WI38 (cell line): ENCODE data around the gene CRTAC1.

Source experiments
- H3K4me3 ChIP-seq: 2 replicates; pipeline ENCODE4 v1.5.1; 2011; ENCODE audit warnings: low read depth, mild to moderate bottlenecking, control low read depth, low read length
- CTCF ChIP-seq: IDR thresholded peaks from 2 replicates; pipeline ENCODE4 v1.5.1; 2012; ENCODE audit warnings: low read depth, mild to moderate bottlenecking, control low read depth, low read length

Gene CRTAC1

GRCh38 chr10:97818572-97818971, 211.8 kb downstream of the CRTAC1 start:
- no peak for TF ChIP-seq CTCF
- H3K4me3 ChIP-seq = no peak overlapping the region

- no peak for TF ChIP-seq CTCF
- H3K4me3 ChIP-seq = no peak overlapping the region
These were observed 213.8 kb downstream of the CRTAC1 start for GRCh38 chr10:97816609-97817008.
